ENCODE measurements around the gene CST6.

GRCh38 chr11:66020618-66021357, 9.0 kb downstream of the CST6 start:
- TF ChIP-seq CTCF (conservative IDR thresholded peaks at IDR 0.05; ENCODE audit: low read length) (no peak), EZH2phosphoT487 (IDR thresholded peaks at IDR 0.05; ENCODE audit: borderline replicate concordance) (no peak)
